GM12891 (cell line): ENCODE measurements around the gene UNC5A.

ENCODE experiments used
- PAX5 ChIP-seq: IDR thresholded peaks from 2 replicates; pipeline ENCODE4 v1.6.1; 2011; ENCODE audit warnings: low read length, moderate library complexity, mild to moderate bottlenecking; ENCODE audit not compliant: insufficient read depth, severe bottlenecking
- POLR2AphosphoS5 ChIP-seq: IDR thresholded peaks from 2 replicates; pipeline ENCODE4 v1.6.1; 2011; ENCODE audit warnings: low read depth, low read length, control low read depth

GRCh38 chr5:176927562-176927961 lies 117.2 kb downstream of the UNC5A start:
- no peak for TF ChIP-seq POLR2AphosphoS5
- TF ChIP-seq PAX5, result no peak
